HG03571 (cell line): ENCODE results near the gene AMBN.

Experiments used
- ATAC-seq: cut with Tn5 transposase; IDR thresholded peaks from one replicate; pipeline ENCODE4 v1.9.1; 2021; ENCODE audit not compliant: unreplicated experiment

AMBN gene, protein sequence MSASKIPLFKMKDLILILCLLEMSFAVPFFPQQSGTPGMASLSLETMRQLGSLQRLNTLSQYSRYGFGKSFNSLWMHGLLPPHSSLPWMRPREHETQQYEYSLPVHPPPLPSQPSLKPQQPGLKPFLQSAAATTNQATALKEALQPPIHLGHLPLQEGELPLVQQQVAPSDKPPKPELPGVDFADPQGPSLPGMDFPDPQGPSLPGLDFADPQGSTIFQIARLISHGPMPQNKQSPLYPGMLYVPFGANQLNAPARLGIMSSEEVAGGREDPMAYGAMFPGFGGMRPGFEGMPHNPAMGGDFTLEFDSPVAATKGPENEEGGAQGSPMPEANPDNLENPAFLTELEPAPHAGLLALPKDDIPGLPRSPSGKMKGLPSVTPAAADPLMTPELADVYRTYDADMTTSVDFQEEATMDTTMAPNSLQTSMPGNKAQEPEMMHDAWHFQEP

GRCh38 chr4:70591955-70592582 is at the start of gene AMBN:
Gene AMBN, plus strand, starts transcription at chr4:70592256. Its CDS starts 103 bp downstream, at chr4:70592359.
- no peak for ATAC-seq

GRCh38 chr4:70544279-70544868 is 47.7 kb upstream of the AMBN start:
- peak; percentile 71 for ATAC-seq

- no peak for ATAC-seq
These were observed 35.2 kb upstream of the AMBN start for GRCh38 chr4:70556856-70557255.

- no peak for ATAC-seq
These were observed 32.7 kb upstream of the AMBN start for GRCh38 chr4:70559211-70559830.

DNA sequence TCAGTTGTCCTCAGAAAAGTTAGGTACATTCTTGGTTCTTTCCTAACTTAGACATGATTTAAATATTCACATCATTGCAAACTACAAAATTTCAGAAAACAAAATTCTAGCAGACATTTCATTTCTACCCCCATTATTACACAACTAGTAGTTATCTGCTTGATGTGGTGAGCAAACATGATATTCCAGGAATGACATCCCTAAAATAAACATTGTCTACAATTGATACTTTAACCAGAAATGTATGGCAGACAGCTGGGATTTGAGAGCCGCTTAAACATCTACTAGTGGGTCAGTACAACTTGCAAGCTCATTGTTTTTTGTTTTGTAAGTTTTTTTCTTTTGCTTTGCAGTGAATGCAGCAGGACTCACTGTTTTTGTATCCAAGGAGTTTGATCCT is 32.1 kb upstream of the AMBN start:
- ATAC-seq, result no peak

DNA sequence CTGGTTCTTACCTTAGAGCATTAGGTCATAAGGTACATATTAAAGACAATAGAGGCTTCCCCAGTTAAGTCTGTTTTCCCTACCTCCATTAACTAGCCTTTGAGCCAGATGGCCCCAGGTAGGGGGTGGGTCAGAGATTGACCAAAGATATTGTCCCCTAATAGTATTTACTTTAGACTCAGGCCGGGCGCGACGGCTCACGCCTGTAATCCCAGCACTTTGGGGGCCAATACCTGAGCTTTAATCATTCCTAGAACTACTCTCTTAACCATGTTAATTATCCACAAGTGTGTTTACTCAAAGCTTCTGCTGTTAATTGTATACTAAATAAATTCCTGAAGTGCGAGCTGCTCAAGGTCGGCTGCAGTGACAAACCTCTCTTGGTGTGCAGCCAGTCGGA is 28.0 kb upstream of the AMBN start:
- no peak for ATAC-seq

- ATAC-seq, result no peak
These were observed 21.3 kb upstream of the AMBN start for GRCh38 chr4:70570796-70571195.

DNA sequence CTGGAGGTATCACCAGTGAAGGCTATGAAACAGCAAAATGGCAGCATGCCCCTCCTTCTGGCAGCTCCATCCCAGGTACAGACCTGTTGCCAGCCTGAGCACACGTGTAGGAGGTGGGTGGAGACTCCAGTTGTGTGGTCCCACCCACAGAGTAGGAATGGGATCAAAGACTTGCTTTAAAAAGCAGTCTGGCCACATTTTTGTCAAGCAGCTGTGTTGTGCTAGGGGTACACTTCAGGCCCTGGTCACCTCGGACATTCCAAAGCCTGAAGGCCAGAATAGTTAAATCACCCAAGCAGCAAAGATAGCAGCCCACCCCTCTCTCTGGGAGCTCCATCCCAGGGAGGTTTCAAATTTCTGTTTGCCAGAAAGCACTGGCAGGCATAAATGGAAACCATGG is 20.3 kb upstream of the AMBN start:
- no peak for ATAC-seq

GRCh38 chr4:70575964-70576363 is 16.1 kb upstream of the AMBN start:
- ATAC-seq, result no peak

DNA sequence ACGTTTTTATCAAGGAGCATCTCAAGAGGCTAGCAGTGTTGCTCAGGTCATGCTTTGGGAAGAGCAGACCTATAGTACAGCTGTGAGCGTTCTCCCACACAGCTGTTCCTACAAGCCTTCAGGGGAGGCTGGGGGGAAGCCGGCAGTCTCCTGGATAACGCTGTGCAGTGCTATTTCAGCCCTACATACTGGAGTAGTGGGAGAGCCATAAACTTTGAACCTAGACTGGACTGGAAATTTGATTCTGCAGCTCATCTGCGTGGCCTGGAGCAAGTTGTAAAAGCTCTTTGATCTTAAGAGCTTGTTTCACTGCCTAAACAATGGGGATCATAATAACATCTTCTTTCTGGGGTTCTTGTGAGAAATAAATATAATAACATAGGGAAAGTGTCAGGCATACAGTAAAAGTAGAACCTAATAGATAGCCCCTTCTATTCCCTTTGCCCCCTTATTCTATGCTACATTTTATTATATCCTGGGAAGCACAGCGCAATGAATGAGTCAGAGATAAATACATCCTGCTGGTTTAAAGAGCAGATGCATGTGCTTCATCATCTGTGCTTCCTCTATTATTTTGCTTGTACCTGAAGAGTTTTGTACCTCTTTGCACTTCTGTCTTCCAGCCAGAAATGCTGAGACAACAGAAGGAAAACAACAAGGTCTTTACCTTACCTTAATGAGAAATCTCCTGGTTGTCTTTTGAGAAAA is 14.7 kb upstream of the AMBN start:
- no peak for ATAC-seq

DNA sequence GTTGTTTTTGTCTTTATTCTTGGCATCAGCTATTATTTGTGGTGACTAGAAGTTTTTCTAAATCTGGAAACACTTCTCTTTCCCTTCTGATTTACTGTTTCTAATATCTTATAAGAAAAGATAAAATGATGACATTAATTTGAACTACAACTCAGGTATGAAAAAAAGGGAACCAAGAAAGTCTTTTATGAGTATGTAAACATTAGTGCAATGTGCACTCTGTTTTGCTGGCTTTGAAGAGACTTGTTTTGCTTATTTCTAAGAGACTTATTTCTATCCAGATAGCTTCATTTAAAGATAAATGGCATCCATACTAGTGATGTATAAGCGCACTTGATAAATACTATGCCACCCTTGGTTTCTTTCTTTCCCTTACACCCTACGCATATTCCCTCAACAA is 10.1 kb upstream of the AMBN start:
- ATAC-seq, result no peak

- ATAC-seq, result no peak
These were observed 7.9 kb upstream of the AMBN start for GRCh38 chr4:70583952-70584834.

DNA sequence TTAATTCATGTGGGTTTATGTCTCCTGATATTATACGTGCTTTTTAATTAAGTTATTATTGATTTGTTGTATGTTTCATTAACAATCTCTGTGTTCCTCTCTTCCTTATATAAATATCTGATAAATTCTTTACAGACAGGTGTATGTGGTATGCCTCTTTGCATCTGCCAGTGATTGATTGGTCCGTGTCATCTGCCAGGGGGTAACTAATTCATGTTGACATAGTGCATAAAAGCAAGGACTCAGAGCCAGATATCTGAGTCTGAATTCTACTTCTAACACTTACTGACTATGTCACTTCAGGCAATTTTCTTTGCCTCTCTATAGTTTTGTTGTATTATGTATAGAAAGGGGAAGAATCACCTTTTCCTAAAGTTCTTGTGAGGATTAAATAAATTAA is 5.2 kb upstream of the AMBN start:
- ATAC-seq, result no peak

GRCh38 chr4:70589785-70590184 is 2.3 kb upstream of the AMBN start:
- ATAC-seq, result peak; percentile 94

DNA sequence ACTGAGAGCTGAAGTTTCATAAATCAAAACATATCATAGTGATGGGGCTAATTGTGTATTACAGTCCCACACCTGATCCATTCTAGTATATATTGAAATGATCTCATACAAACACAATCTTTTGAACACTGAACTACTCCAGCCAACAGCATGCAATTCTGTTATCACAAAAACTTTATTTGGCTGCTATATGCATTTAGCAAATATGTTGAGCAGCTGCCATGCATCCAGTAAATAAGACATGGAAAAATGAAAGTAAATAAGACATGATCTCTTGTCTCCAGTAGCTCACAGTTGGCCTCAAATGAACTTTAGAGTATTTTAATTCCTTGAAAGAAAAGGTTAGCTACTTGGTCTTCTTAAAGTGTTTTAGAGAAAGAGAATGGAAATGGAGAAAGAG is 2.1 kb downstream of the AMBN start:
- ATAC-seq, result no peak

DNA sequence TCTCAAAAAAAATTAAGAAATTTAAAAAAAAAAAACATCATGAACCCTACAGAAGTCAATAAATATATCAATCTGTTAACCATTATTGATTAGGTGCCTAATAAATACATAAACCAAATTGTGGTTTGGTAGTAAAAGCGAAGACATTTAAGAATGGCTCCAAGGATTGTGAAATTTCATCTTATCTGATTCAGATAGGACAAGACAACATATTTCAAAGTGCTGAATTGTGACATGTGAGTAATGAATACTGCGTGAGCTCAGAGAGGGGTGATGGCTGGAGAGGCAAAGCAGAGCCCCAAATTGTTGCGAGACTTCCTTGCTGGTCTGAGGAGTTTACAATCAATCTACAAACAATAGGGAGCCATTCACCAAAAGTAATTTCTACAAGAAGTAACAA is 8.2 kb downstream of the AMBN start:
- ATAC-seq, result no peak

DNA sequence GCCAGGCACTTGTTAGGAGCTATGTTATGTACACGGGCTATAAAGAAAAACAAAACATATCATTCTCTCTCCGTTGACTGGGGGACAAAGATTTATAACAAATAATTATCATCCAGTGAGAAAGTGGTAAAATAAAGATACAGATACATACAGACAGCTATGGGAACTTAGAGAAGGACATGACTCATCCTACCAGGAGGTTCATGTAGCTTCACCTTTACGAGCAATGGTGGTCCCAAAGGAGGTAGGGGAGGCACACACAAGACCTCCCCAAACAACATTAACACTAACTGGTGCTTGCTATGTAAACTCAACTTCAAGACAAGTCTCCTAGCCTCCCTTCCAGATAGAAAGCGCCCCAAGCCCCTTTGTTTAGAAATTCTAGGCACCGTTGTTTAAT is 8.9 kb downstream of the AMBN start:
- no peak for ATAC-seq

GRCh38 chr4:70601422-70602039 is 9.5 kb downstream of the AMBN start:
- ATAC-seq, result peak; percentile 96

DNA sequence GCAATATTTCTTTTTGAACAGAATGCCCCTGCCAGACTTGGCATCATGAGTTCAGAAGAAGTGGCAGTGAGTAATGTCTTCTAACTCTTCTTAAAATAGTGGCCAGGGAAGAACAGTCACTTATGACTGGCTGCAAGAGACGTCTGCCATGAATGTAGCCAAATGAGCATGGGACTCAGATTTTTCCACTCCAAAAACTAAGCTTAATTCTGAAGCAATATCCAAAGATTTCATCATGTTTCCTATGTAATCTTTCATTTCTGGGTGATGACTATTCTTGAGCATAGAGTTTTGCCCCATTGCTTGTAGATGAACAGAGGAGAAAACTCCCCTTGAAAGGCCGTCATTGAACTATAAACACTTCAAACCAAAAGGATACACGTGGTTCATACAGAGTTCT is 11.8 kb downstream of the AMBN start:
- ATAC-seq, result no peak

DNA sequence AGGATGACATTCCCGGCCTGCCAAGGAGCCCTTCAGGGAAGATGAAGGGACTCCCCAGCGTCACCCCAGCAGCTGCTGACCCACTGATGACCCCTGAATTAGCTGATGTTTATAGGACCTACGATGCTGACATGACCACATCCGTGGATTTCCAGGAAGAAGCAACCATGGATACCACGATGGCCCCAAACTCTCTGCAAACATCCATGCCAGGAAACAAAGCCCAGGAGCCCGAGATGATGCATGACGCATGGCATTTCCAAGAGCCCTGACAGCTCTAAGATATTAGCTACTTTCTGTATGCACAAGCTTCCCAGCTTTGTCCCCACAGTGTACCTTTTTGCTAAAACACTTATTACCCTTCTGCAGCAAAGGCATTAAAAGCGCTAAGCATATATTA is 14.4 kb downstream of the AMBN start:
- ATAC-seq, result no peak
